GM23338 (cell line): ENCODE measurements around the gene PSMA7. TPM values are rescaled to one million over a fixed set of nuclear protein-coding genes. Genes with fewer than 3 reads are reported as not detected.

Source experiments
- ATAC-seq: fragments of 200-7000 bp; cut with Tn5 transposase; 3 replicates; pipeline ENCODE4 v1.9.1; 2020
- DNase-seq: peaks from one replicate; pipeline ENCODE4 v3.0.0-alpha.2; 2015; ENCODE audit warnings: low spot score
- H2AFZ ChIP-seq: fragments of 200-600 bp; sonication (generic); 2 replicates; pipeline ENCODE4 v1.8.0; 2016; ENCODE audit warnings: antibody characterized with exemption, mild to moderate bottlenecking, moderate library complexity
- H3F3A ChIP-seq: fragments of 200-600 bp; sonication (generic); replicated peaks from 2 replicates; pipeline ENCODE4 v1.8.0; 2017; ENCODE audit warnings: antibody characterized with exemption, mixed run types, low read depth
- H3K27ac ChIP-seq: fragments of 200-600 bp; sonication (generic); 2 replicates; pipeline ENCODE4 v1.6.1; 2016; ENCODE audit warnings: low read depth
- H3K27me3 ChIP-seq: fragments of 200-600 bp; sonication (generic); 2 replicates; pipeline ENCODE4 v1.8.0; 2016; ENCODE audit warnings: mild to moderate bottlenecking, mixed run types, moderate library complexity; ENCODE audit not compliant: insufficient read depth
- H3K36me3 ChIP-seq: fragments of 200-600 bp; sonication (generic); 2 replicates; pipeline ENCODE4 v1.8.0; 2016; ENCODE audit warnings: mild to moderate bottlenecking; ENCODE audit not compliant: insufficient read depth
- H3K4me1 ChIP-seq: fragments of 200-600 bp; sonication (generic); 2 replicates; pipeline ENCODE4 v1.8.0; 2016; ENCODE audit warnings: mild to moderate bottlenecking, moderate library complexity; ENCODE audit not compliant: insufficient read depth
- H3K4me2 ChIP-seq: fragments of 200-600 bp; sonication (generic); 2 replicates; pipeline ENCODE4 v1.7.1; 2017; ENCODE audit warnings: mixed run types
- H3K4me3 ChIP-seq: fragments of 200-600 bp; sonication (generic); 2 replicates; pipeline ENCODE4 v1.6.1; 2016; ENCODE audit warnings: mixed run types
- H3K79me2 ChIP-seq: fragments of 200-600 bp; sonication (generic); replicated peaks from 2 replicates; pipeline ENCODE4 v1.8.0; 2017; ENCODE audit warnings: mild to moderate bottlenecking; ENCODE audit not compliant: insufficient read depth
- H3K9me2 ChIP-seq: fragments of 200-600 bp; sonication (generic); 2 replicates; pipeline ENCODE4 v1.8.0; 2017; ENCODE audit not compliant: insufficient read depth
- H4K20me1 ChIP-seq: fragments of 200-600 bp; sonication (generic); replicated peaks from 2 replicates; pipeline ENCODE4 v1.8.0; 2017; ENCODE audit warnings: mild to moderate bottlenecking; ENCODE audit not compliant: insufficient read depth
- H3K27ac Mint-ChIP-seq: 2 replicates; pipeline ENCODE4 v1.8.0; 2020; ENCODE audit warnings: inconsistent platforms, mild to moderate bottlenecking, moderate library complexity, mixed read lengths
- H3K27me3 Mint-ChIP-seq: 3 replicates; pipeline ENCODE4 v1.8.0; 2022; ENCODE audit warnings: low read depth, mild to moderate bottlenecking, moderate library complexity, mixed read lengths, inconsistent platforms; ENCODE audit not compliant: insufficient read depth, poor library complexity
- H3K36me3 Mint-ChIP-seq: 3 replicates; pipeline ENCODE4 v1.8.0; 2021; ENCODE audit warnings: low read depth, mild to moderate bottlenecking, inconsistent platforms, moderate library complexity, mixed read lengths
- H3K4me1 Mint-ChIP-seq: 3 replicates; pipeline ENCODE4 v1.8.0; 2020; ENCODE audit warnings: mild to moderate bottlenecking, inconsistent platforms, mixed read lengths
- H3K4me3 Mint-ChIP-seq: 3 replicates; pipeline ENCODE4 v1.8.0; 2021; ENCODE audit warnings: moderate library complexity, mild to moderate bottlenecking, inconsistent platforms, mixed read lengths
- H3K9me3 Mint-ChIP-seq: 3 replicates; pipeline ENCODE4 v1.8.0; 2020; ENCODE audit warnings: moderate library complexity, mild to moderate bottlenecking, inconsistent platforms, mixed read lengths
- CREB1 ChIP-seq: fragments of 250-450 bp; sonication (Bioruptor Pico); IDR thresholded peaks from 2 replicates; pipeline ENCODE4 v1.5.0; 2020; ENCODE audit warnings: low read depth, mild to moderate bottlenecking, moderate library complexity
- ETS1 ChIP-seq: IDR thresholded peaks from 2 replicates; pipeline ENCODE4 v1.6.1; 2016; ENCODE audit warnings: antibody characterized with exemption
- EZH2 ChIP-seq: fragments of 200-600 bp; sonication (generic); IDR thresholded peaks from one replicate; pipeline ENCODE4 v1.8.0; 2017; ENCODE audit warnings: antibody characterized with exemption, mild to moderate bottlenecking, low read depth; ENCODE audit not compliant: unreplicated experiment
- EZH2phosphoT487 ChIP-seq: fragments of 200-600 bp; sonication (generic); IDR thresholded peaks from one replicate; pipeline ENCODE4 v1.8.1; 2018; ENCODE audit warnings: antibody characterized with exemption; ENCODE audit not compliant: unreplicated experiment
- JUNB ChIP-seq: IDR thresholded peaks from one replicate; pipeline ENCODE4 v1.6.1; 2016; ENCODE audit warnings: antibody characterized with exemption; ENCODE audit not compliant: unreplicated experiment
- NANOG ChIP-seq: IDR thresholded peaks from 2 replicates; pipeline ENCODE4 v1.6.1; 2016; ENCODE audit warnings: antibody characterized with exemption, borderline replicate concordance
- POLR2AphosphoS5 ChIP-seq: IDR thresholded peaks from 2 replicates; pipeline ENCODE4 v1.6.1; 2016; ENCODE audit warnings: antibody characterized with exemption, low read depth
- STAT1 ChIP-seq: IDR thresholded peaks from one replicate; pipeline ENCODE4 v1.6.1; 2016; ENCODE audit warnings: antibody characterized with exemption; ENCODE audit not compliant: unreplicated experiment
- ZNF114 ChIP-seq: fragments of 250-450 bp; sonication (Bioruptor Pico); IDR thresholded peaks from 2 replicates; pipeline ENCODE4 v1.5.0; 2020; ENCODE audit warnings: mild to moderate bottlenecking, moderate library complexity
- ZNF331 ChIP-seq: fragments of 250-450 bp; sonication (Bioruptor Pico); IDR thresholded peaks from 2 replicates; pipeline ENCODE4 v1.5.0; 2020; ENCODE audit warnings: low read depth, mild to moderate bottlenecking, moderate library complexity
- polyA plus RNA-seq: library from polyadenylated mRNA; unstranded; fragments of >200 nt; fragmentation: Nextera tagmentation; extraction: Ambion mirVana; gene quantifications from 2 replicates; pipeline ENCODE4 v1.2.1, GENCODE V29; 2016
- total RNA-seq: library from RNA; depleted of rRNA; stranded (reverse); fragments of >200 nt; shearing (Covaris generic); gene quantifications from 2 replicates; pipeline ENCODE4 v1.2.3, GENCODE V29; 2014
- TF ChIP-seq, protein P1 (sequence below): fragments of 250-450 bp; sonication (Bioruptor Pico); IDR thresholded peaks from 2 replicates; pipeline ENCODE4 v1.5.0; 2020; ENCODE audit warnings: mild to moderate bottlenecking, moderate library complexity
- TF ChIP-seq, protein P2 (sequence below): IDR thresholded peaks from one replicate; pipeline ENCODE4 v1.6.1; 2018; ENCODE audit warnings: antibody characterized with exemption; ENCODE audit not compliant: unreplicated experiment

PSMA7 gene
- total and polyA plus RNA-seq, 2 experiments from 2014 or later: 357 to 628 TPM

- TF ChIP-seq, protein P1, sequence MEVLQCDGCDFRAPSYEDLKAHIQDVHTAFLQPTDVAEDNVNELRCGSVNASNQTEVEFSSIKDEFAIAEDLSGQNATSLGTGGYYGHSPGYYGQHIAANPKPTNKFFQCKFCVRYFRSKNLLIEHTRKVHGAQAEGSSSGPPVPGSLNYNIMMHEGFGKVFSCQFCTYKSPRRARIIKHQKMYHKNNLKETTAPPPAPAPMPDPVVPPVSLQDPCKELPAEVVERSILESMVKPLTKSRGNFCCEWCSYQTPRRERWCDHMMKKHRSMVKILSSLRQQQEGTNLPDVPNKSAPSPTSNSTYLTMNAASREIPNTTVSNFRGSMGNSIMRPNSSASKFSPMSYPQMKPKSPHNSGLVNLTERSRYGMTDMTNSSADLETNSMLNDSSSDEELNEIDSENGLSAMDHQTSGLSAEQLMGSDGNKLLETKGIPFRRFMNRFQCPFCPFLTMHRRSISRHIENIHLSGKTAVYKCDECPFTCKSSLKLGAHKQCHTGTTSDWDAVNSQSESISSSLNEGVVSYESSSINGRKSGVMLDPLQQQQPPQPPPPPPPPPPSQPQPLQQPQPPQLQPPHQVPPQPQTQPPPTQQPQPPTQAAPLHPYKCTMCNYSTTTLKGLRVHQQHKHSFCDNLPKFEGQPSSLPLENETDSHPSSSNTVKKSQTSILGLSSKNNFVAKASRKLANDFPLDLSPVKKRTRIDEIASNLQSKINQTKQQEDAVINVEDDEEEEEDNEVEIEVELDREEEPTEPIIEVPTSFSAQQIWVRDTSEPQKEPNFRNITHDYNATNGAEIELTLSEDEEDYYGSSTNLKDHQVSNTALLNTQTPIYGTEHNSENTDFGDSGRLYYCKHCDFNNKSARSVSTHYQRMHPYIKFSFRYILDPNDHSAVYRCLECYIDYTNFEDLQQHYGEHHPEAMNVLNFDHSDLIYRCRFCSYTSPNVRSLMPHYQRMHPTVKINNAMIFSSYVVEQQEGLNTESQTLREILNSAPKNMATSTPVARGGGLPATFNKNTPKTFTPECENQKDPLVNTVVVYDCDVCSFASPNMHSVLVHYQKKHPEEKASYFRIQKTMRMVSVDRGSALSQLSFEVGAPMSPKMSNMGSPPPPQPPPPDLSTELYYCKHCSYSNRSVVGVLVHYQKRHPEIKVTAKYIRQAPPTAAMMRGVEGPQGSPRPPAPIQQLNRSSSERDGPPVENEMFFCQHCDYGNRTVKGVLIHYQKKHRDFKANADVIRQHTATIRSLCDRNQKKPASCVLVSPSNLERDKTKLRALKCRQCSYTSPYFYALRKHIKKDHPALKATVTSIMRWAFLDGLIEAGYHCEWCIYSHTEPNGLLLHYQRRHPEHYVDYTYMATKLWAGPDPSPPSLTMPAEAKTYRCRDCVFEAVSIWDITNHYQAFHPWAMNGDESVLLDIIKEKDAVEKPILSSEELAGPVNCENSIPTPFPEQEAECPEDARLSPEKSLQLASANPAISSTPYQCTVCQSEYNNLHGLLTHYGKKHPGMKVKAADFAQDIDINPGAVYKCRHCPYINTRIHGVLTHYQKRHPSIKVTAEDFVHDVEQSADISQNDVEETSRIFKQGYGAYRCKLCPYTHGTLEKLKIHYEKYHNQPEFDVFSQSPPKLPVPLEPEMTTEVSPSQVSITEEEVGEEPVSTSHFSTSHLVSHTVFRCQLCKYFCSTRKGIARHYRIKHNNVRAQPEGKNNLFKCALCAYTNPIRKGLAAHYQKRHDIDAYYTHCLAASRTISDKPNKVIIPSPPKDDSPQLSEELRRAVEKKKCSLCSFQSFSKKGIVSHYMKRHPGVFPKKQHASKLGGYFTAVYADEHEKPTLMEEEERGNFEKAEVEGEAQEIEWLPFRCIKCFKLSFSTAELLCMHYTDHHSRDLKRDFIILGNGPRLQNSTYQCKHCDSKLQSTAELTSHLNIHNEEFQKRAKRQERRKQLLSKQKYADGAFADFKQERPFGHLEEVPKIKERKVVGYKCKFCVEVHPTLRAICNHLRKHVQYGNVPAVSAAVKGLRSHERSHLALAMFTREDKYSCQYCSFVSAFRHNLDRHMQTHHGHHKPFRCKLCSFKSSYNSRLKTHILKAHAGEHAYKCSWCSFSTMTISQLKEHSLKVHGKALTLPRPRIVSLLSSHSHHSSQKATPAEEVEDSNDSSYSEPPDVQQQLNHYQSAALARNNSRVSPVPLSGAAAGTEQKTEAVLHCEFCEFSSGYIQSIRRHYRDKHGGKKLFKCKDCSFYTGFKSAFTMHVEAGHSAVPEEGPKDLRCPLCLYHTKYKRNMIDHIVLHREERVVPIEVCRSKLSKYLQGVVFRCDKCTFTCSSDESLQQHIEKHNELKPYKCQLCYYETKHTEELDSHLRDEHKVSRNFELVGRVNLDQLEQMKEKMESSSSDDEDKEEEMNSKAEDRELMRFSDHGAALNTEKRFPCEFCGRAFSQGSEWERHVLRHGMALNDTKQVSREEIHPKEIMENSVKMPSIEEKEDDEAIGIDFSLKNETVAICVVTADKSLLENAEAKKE (CRISPR knock-in tag): no peak
- TF ChIP-seq ETS1 (no peak), STAT1 (no peak), EZH2phosphoT487 (no peak), NANOG (no peak), JUNB (no peak), ZNF331 (CRISPR knock-in tag) (no peak), ZNF114 (CRISPR knock-in tag) (no peak)
These were observed 8.7 kb upstream of the PSMA7 start (continued) for GRCh38 chr20:62151835-62152364.

DNA sequence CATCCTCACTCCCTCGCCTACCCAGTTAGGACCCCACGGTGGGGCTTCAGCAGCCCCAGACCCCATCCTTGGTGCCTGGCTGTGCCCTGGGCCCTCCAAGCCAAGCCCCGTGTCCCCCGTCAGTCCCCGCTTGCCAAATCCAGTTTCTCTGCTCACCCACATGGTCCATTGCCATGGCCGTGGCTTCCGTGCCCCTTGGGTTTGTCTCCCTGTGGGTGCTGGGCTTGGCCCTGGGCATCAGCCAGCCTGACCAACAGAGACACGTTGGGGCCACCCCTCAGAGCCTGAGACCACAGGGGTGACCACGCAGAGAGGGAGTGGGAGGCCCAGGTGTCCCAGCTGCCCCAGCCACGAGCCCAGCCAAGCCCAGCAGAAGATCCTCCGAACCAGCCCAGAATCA is 8.0 kb upstream of the PSMA7 start:
- peaks cover 96% of the 10 kb centered on the region for H3K79me2 ChIP-seq
- Mint-ChIP-seq H3K9me3 (peaks cover 7% of the 10 kb centered on the region; the same call in 2 of the 3 replicates), H3K4me3 (no peak overlapping the region), H3K27ac (no peak overlapping the region), H3K4me1 (peaks cover 60% of the 10 kb centered on the region), H3K27me3 (peaks cover 20% of the 10 kb centered on the region), H3K36me3 (peaks cover 39% of the 10 kb centered on the region)
- H3K4me3 ChIP-seq: no peak overlapping the region
- ATAC-seq (no peak), DNase-seq (no peak)
- no peak overlapping the region for H3K27ac ChIP-seq
- no peaks in the 10 kb centered on the region for H3K27me3 ChIP-seq
- H3K4me2 ChIP-seq: no peak overlapping the region
- peaks cover 22% of the 10 kb centered on the region for H3K4me1 ChIP-seq
- H3F3A ChIP-seq: peaks cover 10% of the 10 kb centered on the region; the same call in 1 of the 2 replicates
- no peaks in the 10 kb centered on the region; the same call in 1 of the 2 replicates for H3K36me3 ChIP-seq
- H3K9me2 ChIP-seq: no peaks in the 10 kb centered on the region
- H4K20me1 ChIP-seq: peaks cover 35% of the 10 kb centered on the region
- no peak overlapping the region for H2AFZ ChIP-seq
- TF ChIP-seq ETS1: no peak
- no peak for TF ChIP-seq STAT1
- no peak for TF ChIP-seq ZNF114 (CRISPR knock-in tag)
- TF ChIP-seq CREB1: no peak
- TF ChIP-seq, protein P2, sequence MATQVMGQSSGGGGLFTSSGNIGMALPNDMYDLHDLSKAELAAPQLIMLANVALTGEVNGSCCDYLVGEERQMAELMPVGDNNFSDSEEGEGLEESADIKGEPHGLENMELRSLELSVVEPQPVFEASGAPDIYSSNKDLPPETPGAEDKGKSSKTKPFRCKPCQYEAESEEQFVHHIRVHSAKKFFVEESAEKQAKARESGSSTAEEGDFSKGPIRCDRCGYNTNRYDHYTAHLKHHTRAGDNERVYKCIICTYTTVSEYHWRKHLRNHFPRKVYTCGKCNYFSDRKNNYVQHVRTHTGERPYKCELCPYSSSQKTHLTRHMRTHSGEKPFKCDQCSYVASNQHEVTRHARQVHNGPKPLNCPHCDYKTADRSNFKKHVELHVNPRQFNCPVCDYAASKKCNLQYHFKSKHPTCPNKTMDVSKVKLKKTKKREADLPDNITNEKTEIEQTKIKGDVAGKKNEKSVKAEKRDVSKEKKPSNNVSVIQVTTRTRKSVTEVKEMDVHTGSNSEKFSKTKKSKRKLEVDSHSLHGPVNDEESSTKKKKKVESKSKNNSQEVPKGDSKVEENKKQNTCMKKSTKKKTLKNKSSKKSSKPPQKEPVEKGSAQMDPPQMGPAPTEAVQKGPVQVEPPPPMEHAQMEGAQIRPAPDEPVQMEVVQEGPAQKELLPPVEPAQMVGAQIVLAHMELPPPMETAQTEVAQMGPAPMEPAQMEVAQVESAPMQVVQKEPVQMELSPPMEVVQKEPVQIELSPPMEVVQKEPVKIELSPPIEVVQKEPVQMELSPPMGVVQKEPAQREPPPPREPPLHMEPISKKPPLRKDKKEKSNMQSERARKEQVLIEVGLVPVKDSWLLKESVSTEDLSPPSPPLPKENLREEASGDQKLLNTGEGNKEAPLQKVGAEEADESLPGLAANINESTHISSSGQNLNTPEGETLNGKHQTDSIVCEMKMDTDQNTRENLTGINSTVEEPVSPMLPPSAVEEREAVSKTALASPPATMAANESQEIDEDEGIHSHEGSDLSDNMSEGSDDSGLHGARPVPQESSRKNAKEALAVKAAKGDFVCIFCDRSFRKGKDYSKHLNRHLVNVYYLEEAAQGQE: no peak
- no peak for TF ChIP-seq POLR2AphosphoS5
- TF ChIP-seq EZH2: no peak
